GM23338 (cell line): ENCODE results near the gene CCDC177. TPM values are rescaled to one million over a fixed set of nuclear protein-coding genes. Genes with fewer than 3 reads are reported as not detected.

Experiments
- ATAC-seq: fragments of 200-7000 bp; cut with Tn5 transposase; 3 replicates; pipeline ENCODE4 v1.9.1; 2020
- DNase-seq: peaks from one replicate; pipeline ENCODE4 v3.0.0-alpha.2; 2015; ENCODE audit warnings: low spot score
- H2AFZ ChIP-seq: fragments of 200-600 bp; sonication (generic); 2 replicates; pipeline ENCODE4 v1.8.0; 2016; ENCODE audit warnings: antibody characterized with exemption, mild to moderate bottlenecking, moderate library complexity
- H3F3A ChIP-seq: fragments of 200-600 bp; sonication (generic); replicated peaks from 2 replicates; pipeline ENCODE4 v1.8.0; 2017; ENCODE audit warnings: antibody characterized with exemption, mixed run types, low read depth
- H3K27ac ChIP-seq: fragments of 200-600 bp; sonication (generic); 2 replicates; pipeline ENCODE4 v1.6.1; 2016; ENCODE audit warnings: low read depth
- H3K27me3 ChIP-seq: fragments of 200-600 bp; sonication (generic); 2 replicates; pipeline ENCODE4 v1.8.0; 2016; ENCODE audit warnings: mild to moderate bottlenecking, mixed run types, moderate library complexity; ENCODE audit not compliant: insufficient read depth
- H3K36me3 ChIP-seq: fragments of 200-600 bp; sonication (generic); 2 replicates; pipeline ENCODE4 v1.8.0; 2016; ENCODE audit warnings: mild to moderate bottlenecking; ENCODE audit not compliant: insufficient read depth
- H3K4me1 ChIP-seq: fragments of 200-600 bp; sonication (generic); 2 replicates; pipeline ENCODE4 v1.8.0; 2016; ENCODE audit warnings: mild to moderate bottlenecking, moderate library complexity; ENCODE audit not compliant: insufficient read depth
- H3K4me2 ChIP-seq: fragments of 200-600 bp; sonication (generic); 2 replicates; pipeline ENCODE4 v1.7.1; 2017; ENCODE audit warnings: mixed run types
- H3K4me3 ChIP-seq: fragments of 200-600 bp; sonication (generic); 2 replicates; pipeline ENCODE4 v1.6.1; 2016; ENCODE audit warnings: mixed run types
- H3K79me2 ChIP-seq: fragments of 200-600 bp; sonication (generic); replicated peaks from 2 replicates; pipeline ENCODE4 v1.8.0; 2017; ENCODE audit warnings: mild to moderate bottlenecking; ENCODE audit not compliant: insufficient read depth
- H3K9me2 ChIP-seq: fragments of 200-600 bp; sonication (generic); 2 replicates; pipeline ENCODE4 v1.8.0; 2017; ENCODE audit not compliant: insufficient read depth
- H4K20me1 ChIP-seq: fragments of 200-600 bp; sonication (generic); replicated peaks from 2 replicates; pipeline ENCODE4 v1.8.0; 2017; ENCODE audit warnings: mild to moderate bottlenecking; ENCODE audit not compliant: insufficient read depth
- H3K27ac Mint-ChIP-seq: 2 replicates; pipeline ENCODE4 v1.8.0; 2020; ENCODE audit warnings: inconsistent platforms, mild to moderate bottlenecking, moderate library complexity, mixed read lengths
- H3K27me3 Mint-ChIP-seq: 3 replicates; pipeline ENCODE4 v1.8.0; 2022; ENCODE audit warnings: low read depth, mild to moderate bottlenecking, moderate library complexity, mixed read lengths, inconsistent platforms; ENCODE audit not compliant: insufficient read depth, poor library complexity
- H3K36me3 Mint-ChIP-seq: 3 replicates; pipeline ENCODE4 v1.8.0; 2021; ENCODE audit warnings: low read depth, mild to moderate bottlenecking, inconsistent platforms, moderate library complexity, mixed read lengths
- H3K4me1 Mint-ChIP-seq: 3 replicates; pipeline ENCODE4 v1.8.0; 2020; ENCODE audit warnings: mild to moderate bottlenecking, inconsistent platforms, mixed read lengths
- H3K4me3 Mint-ChIP-seq: 3 replicates; pipeline ENCODE4 v1.8.0; 2021; ENCODE audit warnings: moderate library complexity, mild to moderate bottlenecking, inconsistent platforms, mixed read lengths
- H3K9me3 Mint-ChIP-seq: 3 replicates; pipeline ENCODE4 v1.8.0; 2020; ENCODE audit warnings: moderate library complexity, mild to moderate bottlenecking, inconsistent platforms, mixed read lengths
- CREB1 ChIP-seq: fragments of 250-450 bp; sonication (Bioruptor Pico); IDR thresholded peaks from 2 replicates; pipeline ENCODE4 v1.5.0; 2020; ENCODE audit warnings: low read depth, mild to moderate bottlenecking, moderate library complexity
- JUNB ChIP-seq: IDR thresholded peaks from one replicate; pipeline ENCODE4 v1.6.1; 2016; ENCODE audit warnings: antibody characterized with exemption; ENCODE audit not compliant: unreplicated experiment
- NANOG ChIP-seq: IDR thresholded peaks from 2 replicates; pipeline ENCODE4 v1.6.1; 2016; ENCODE audit warnings: antibody characterized with exemption, borderline replicate concordance
- POLR2AphosphoS5 ChIP-seq: IDR thresholded peaks from 2 replicates; pipeline ENCODE4 v1.6.1; 2016; ENCODE audit warnings: antibody characterized with exemption, low read depth
- STAT1 ChIP-seq: IDR thresholded peaks from one replicate; pipeline ENCODE4 v1.6.1; 2016; ENCODE audit warnings: antibody characterized with exemption; ENCODE audit not compliant: unreplicated experiment
- ZNF114 ChIP-seq: fragments of 250-450 bp; sonication (Bioruptor Pico); IDR thresholded peaks from 2 replicates; pipeline ENCODE4 v1.5.0; 2020; ENCODE audit warnings: mild to moderate bottlenecking, moderate library complexity
- polyA plus RNA-seq: library from polyadenylated mRNA; unstranded; fragments of >200 nt; fragmentation: Nextera tagmentation; extraction: Ambion mirVana; gene quantifications from 2 replicates; pipeline ENCODE4 v1.2.1, GENCODE V29; 2016
- total RNA-seq: library from RNA; depleted of rRNA; stranded (reverse); fragments of >200 nt; shearing (Covaris generic); gene quantifications from 2 replicates; pipeline ENCODE4 v1.2.3, GENCODE V29; 2014
- TF ChIP-seq, protein P1 (sequence below): IDR thresholded peaks from one replicate; pipeline ENCODE4 v1.6.1; 2018; ENCODE audit warnings: antibody characterized with exemption; ENCODE audit not compliant: unreplicated experiment
- TF ChIP-seq, protein P2 (sequence below): fragments of 250-450 bp; sonication (Bioruptor Pico); IDR thresholded peaks from 2 replicates; pipeline ENCODE4 v1.5.0; 2020; ENCODE audit warnings: mild to moderate bottlenecking, moderate library complexity
- TF ChIP-seq, protein P3 (sequence below): IDR thresholded peaks from 2 replicates; pipeline ENCODE4 v1.6.1; 2016; ENCODE audit warnings: antibody characterized with exemption
- TF ChIP-seq, protein P4 (sequence below), 2 experiments: fragments of 200-600 bp in 1 of 2; sonication (generic) in 1 of 2; conservative IDR thresholded peaks; 2 replicates each; pipeline versions ENCODE4 v1.5.1 to v1.6.1; 2016 to 2017; ENCODE audit warnings: antibody characterized with exemption in 2 of 2, low read depth in 2 of 2, mild to moderate bottlenecking in 2 of 2, moderate library complexity in 1 of 2

Gene CCDC177
- total and polyA plus RNA-seq, 2 experiments from 2014 or later = 0.18 to 1.7 TPM

DNA sequence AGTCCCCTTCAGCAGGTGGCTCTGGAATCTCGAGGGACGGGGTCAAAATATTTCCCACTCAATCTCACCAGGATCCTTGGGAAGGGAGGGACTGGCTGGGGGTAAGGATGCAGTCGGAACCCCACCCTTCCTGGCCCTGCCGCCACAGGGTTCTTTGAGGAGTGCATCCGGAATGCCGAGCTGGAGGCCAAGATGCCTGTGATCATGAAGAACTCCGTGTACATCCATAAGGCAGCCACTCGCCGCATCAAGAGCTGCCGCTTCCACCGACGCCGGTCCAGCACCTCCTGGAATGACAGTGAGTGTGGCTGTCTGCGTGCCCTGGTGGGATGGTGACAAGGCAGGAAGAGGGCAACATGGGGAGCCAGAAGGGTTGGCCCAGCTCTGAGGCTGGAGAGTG is 47.0 kb downstream of the CCDC177 start (continued):
- TF ChIP-seq, protein P1, sequence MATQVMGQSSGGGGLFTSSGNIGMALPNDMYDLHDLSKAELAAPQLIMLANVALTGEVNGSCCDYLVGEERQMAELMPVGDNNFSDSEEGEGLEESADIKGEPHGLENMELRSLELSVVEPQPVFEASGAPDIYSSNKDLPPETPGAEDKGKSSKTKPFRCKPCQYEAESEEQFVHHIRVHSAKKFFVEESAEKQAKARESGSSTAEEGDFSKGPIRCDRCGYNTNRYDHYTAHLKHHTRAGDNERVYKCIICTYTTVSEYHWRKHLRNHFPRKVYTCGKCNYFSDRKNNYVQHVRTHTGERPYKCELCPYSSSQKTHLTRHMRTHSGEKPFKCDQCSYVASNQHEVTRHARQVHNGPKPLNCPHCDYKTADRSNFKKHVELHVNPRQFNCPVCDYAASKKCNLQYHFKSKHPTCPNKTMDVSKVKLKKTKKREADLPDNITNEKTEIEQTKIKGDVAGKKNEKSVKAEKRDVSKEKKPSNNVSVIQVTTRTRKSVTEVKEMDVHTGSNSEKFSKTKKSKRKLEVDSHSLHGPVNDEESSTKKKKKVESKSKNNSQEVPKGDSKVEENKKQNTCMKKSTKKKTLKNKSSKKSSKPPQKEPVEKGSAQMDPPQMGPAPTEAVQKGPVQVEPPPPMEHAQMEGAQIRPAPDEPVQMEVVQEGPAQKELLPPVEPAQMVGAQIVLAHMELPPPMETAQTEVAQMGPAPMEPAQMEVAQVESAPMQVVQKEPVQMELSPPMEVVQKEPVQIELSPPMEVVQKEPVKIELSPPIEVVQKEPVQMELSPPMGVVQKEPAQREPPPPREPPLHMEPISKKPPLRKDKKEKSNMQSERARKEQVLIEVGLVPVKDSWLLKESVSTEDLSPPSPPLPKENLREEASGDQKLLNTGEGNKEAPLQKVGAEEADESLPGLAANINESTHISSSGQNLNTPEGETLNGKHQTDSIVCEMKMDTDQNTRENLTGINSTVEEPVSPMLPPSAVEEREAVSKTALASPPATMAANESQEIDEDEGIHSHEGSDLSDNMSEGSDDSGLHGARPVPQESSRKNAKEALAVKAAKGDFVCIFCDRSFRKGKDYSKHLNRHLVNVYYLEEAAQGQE = no peak
- TF ChIP-seq NANOG (no peak), CREB1 (no peak), ZNF114 (CRISPR knock-in tag) (no peak), JUNB (no peak)

DNA sequence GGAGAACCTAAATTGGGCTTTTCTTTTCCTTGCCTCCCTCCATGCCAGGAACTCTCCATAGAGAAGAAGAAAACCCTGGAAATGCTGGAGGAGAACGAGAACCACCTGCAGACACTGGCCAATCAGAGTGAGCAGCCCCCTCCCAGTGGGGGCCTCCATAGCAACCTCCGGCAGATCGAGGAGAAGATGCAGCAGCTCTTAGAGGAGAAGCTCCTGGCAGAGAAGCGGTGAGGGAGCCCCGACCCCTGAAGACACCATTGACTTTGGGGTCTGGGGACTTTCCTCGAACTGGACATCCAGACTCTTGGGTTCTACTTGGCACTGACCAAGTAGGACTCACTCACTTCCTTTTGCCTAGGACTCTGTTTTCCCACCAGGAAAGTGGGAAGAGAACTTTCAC is 48.8 kb downstream of the CCDC177 start:
- no peak for DNase-seq

More for the DNA sequence above, 48.8 kb downstream of the CCDC177 start:
- Histone ChIP-seq H3K4me2 (no peak overlapping the region), H3K9me2 (peaks cover 6% of the 10 kb centered on the region; the same call in 1 of the 2 replicates), H3K27ac (no peak overlapping the region), H3K36me3 (no peaks in the 10 kb centered on the region), H3F3A (no peaks in the 10 kb centered on the region), H4K20me1 (no peaks in the 10 kb centered on the region), H2AFZ (no peak overlapping the region), H3K4me3 (no peak overlapping the region), H3K27me3 (no peaks in the 10 kb centered on the region), H3K4me1 (no peaks in the 10 kb centered on the region), H3K79me2 (no peaks in the 10 kb centered on the region)
- Mint-ChIP-seq H3K4me1 (no peaks in the 10 kb centered on the region; the same call in 2 of the 3 replicates), H3K4me3 (no peak overlapping the region), H3K27ac (no peak overlapping the region), H3K9me3 (no peaks in the 10 kb centered on the region), H3K27me3 (peaks cover 2% of the 10 kb centered on the region), H3K36me3 (no peaks in the 10 kb centered on the region)
- TF ChIP-seq ZNF114 (CRISPR knock-in tag) (no peak), POLR2AphosphoS5 (no peak), STAT1 (no peak)
- TF ChIP-seq, protein P2, sequence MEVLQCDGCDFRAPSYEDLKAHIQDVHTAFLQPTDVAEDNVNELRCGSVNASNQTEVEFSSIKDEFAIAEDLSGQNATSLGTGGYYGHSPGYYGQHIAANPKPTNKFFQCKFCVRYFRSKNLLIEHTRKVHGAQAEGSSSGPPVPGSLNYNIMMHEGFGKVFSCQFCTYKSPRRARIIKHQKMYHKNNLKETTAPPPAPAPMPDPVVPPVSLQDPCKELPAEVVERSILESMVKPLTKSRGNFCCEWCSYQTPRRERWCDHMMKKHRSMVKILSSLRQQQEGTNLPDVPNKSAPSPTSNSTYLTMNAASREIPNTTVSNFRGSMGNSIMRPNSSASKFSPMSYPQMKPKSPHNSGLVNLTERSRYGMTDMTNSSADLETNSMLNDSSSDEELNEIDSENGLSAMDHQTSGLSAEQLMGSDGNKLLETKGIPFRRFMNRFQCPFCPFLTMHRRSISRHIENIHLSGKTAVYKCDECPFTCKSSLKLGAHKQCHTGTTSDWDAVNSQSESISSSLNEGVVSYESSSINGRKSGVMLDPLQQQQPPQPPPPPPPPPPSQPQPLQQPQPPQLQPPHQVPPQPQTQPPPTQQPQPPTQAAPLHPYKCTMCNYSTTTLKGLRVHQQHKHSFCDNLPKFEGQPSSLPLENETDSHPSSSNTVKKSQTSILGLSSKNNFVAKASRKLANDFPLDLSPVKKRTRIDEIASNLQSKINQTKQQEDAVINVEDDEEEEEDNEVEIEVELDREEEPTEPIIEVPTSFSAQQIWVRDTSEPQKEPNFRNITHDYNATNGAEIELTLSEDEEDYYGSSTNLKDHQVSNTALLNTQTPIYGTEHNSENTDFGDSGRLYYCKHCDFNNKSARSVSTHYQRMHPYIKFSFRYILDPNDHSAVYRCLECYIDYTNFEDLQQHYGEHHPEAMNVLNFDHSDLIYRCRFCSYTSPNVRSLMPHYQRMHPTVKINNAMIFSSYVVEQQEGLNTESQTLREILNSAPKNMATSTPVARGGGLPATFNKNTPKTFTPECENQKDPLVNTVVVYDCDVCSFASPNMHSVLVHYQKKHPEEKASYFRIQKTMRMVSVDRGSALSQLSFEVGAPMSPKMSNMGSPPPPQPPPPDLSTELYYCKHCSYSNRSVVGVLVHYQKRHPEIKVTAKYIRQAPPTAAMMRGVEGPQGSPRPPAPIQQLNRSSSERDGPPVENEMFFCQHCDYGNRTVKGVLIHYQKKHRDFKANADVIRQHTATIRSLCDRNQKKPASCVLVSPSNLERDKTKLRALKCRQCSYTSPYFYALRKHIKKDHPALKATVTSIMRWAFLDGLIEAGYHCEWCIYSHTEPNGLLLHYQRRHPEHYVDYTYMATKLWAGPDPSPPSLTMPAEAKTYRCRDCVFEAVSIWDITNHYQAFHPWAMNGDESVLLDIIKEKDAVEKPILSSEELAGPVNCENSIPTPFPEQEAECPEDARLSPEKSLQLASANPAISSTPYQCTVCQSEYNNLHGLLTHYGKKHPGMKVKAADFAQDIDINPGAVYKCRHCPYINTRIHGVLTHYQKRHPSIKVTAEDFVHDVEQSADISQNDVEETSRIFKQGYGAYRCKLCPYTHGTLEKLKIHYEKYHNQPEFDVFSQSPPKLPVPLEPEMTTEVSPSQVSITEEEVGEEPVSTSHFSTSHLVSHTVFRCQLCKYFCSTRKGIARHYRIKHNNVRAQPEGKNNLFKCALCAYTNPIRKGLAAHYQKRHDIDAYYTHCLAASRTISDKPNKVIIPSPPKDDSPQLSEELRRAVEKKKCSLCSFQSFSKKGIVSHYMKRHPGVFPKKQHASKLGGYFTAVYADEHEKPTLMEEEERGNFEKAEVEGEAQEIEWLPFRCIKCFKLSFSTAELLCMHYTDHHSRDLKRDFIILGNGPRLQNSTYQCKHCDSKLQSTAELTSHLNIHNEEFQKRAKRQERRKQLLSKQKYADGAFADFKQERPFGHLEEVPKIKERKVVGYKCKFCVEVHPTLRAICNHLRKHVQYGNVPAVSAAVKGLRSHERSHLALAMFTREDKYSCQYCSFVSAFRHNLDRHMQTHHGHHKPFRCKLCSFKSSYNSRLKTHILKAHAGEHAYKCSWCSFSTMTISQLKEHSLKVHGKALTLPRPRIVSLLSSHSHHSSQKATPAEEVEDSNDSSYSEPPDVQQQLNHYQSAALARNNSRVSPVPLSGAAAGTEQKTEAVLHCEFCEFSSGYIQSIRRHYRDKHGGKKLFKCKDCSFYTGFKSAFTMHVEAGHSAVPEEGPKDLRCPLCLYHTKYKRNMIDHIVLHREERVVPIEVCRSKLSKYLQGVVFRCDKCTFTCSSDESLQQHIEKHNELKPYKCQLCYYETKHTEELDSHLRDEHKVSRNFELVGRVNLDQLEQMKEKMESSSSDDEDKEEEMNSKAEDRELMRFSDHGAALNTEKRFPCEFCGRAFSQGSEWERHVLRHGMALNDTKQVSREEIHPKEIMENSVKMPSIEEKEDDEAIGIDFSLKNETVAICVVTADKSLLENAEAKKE (CRISPR knock-in tag) = no peak
- TF ChIP-seq, protein P3, sequence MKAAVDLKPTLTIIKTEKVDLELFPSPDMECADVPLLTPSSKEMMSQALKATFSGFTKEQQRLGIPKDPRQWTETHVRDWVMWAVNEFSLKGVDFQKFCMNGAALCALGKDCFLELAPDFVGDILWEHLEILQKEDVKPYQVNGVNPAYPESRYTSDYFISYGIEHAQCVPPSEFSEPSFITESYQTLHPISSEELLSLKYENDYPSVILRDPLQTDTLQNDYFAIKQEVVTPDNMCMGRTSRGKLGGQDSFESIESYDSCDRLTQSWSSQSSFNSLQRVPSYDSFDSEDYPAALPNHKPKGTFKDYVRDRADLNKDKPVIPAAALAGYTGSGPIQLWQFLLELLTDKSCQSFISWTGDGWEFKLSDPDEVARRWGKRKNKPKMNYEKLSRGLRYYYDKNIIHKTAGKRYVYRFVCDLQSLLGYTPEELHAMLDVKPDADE = no peak
- TF ChIP-seq, protein P4, sequence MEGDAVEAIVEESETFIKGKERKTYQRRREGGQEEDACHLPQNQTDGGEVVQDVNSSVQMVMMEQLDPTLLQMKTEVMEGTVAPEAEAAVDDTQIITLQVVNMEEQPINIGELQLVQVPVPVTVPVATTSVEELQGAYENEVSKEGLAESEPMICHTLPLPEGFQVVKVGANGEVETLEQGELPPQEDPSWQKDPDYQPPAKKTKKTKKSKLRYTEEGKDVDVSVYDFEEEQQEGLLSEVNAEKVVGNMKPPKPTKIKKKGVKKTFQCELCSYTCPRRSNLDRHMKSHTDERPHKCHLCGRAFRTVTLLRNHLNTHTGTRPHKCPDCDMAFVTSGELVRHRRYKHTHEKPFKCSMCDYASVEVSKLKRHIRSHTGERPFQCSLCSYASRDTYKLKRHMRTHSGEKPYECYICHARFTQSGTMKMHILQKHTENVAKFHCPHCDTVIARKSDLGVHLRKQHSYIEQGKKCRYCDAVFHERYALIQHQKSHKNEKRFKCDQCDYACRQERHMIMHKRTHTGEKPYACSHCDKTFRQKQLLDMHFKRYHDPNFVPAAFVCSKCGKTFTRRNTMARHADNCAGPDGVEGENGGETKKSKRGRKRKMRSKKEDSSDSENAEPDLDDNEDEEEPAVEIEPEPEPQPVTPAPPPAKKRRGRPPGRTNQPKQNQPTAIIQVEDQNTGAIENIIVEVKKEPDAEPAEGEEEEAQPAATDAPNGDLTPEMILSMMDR (conservative IDR thresholded peaks at IDR 0.05; ENCODE audit: low read depth in 2 of 2) = no peak
- ATAC-seq = no peak
